A172 (cell line): ENCODE data around the gene TMEM201. TPM values are rescaled to one million over a fixed set of nuclear protein-coding genes. Genes with fewer than 3 reads are reported as not detected.

Experiments
- DNase-seq: peaks from one replicate; pipeline ENCODE4 v3.0.0-alpha.2; 2015; ENCODE audit warnings: low spot score
- total RNA-seq: library from RNA; depleted of rRNA; stranded (reverse); fragments of >200 nt; shearing (Covaris generic); gene quantifications from 2 replicates; pipeline ENCODE4 v1.2.3, GENCODE V29; 2014

Gene TMEM201
- total RNA-seq, 1 experiment from 2014 or later = 8.9 TPM

DNA sequence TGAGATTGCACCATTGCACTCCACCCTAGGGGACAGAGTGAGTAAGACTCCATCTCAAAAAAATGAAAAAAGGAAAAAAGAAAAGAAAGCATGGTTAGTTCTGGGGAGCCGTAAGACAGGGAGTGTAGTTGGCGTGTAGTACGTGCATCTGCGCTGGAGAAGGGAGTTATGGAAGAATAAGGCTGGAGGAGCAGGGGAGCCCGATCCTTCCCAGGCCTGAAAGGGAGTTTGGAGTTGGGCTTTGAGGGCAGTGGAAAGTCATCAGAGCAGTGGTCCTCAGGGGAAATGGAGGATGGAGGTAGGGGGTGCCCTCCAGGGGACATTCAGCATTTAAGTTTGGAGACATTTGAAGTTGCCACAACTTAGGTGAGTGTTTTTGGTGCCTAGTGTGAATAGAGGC, 11.3 kb upstream of the TMEM201 start:
- no peak for DNase-seq

GRCh38 chr1:9580942-9581341, 7.8 kb upstream of the TMEM201 start:
- DNase-seq = no peak

DNA sequence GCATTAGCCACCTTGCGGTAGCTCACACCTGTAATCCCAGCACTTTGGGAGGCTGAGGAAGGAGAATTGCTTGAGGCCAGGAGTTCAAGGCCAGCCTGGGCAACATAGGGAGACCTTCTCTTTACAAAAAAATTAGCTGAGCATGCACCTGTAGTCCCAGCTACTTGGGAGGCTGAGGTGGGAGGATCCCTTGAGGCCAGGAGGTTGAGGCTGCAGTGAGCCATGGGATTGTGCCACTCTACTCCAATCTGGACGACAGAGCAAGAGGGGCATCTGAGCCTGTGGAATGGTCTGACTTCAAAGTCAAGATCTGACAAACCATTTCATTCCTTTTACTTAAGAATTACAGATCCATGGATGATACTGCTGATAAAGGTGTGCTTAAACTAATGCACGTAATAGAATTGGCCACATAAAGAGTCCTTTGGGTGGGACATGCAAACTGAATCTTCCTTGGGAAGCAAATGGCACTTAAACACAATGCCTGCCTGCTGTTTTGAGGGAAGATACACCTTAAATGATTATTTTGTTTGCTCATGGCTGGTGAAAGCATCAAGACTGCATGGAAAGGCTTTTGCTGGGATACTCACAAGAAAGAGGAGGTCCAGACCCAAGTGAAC, 2.5 kb upstream of the TMEM201 start:
- no peak for DNase-seq

DNA sequence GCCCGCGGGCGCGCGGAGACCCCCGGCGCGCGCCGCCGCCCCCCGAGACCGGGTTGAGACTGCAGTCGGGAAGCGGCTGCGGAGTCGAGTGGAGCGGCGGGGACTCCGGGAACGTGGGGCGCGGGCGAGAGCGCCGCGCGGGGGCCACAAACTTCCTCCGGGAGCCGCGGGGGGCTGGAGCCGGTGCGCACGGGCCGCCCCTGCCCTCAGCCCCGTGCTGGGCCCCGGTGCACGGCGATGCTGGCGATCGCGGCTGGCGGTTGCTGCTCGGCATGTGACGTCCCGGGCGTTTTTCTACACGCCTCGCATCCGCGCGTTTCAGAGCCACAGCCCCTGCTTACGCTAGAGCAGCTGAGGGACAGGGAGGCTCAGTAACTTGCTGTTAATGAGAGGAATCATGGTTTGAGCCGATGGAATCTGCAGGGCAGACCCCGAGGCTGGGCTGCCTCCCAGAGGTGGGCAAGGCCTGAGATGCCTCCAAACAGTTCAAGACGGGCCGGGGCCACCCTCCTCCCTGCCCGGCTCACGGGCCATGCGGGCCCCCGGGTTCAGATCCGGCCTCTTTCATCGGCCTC, 520 bp downstream of the TMEM201 start:
- DNase-seq = no peak

DNA sequence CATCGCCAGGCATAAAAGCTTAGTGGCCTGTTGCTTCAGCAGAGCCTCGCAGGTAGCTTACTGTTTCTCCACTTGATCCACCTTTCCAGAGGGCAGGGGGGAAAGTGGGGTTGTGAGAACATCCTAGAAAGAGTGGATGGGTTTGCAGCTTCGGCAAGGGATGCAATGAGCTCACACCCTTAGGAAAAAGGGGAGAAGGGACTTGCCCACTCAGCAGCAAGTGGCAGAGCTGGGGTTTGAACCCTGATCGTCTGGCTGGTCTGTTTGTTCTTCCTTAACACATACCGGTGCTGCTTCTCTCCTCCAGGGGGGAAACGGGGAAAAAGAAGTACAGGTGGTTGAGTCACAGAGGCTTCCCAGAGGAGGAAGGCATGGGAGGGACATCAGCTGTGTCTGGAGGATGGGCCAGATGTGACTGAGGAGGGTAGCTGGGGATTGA, 1.0 kb downstream of the TMEM201 start:
- DNase-seq = no peak

GRCh38 chr1:9590201-9590600, 1.5 kb downstream of the TMEM201 start:
- no peak for DNase-seq

DNA sequence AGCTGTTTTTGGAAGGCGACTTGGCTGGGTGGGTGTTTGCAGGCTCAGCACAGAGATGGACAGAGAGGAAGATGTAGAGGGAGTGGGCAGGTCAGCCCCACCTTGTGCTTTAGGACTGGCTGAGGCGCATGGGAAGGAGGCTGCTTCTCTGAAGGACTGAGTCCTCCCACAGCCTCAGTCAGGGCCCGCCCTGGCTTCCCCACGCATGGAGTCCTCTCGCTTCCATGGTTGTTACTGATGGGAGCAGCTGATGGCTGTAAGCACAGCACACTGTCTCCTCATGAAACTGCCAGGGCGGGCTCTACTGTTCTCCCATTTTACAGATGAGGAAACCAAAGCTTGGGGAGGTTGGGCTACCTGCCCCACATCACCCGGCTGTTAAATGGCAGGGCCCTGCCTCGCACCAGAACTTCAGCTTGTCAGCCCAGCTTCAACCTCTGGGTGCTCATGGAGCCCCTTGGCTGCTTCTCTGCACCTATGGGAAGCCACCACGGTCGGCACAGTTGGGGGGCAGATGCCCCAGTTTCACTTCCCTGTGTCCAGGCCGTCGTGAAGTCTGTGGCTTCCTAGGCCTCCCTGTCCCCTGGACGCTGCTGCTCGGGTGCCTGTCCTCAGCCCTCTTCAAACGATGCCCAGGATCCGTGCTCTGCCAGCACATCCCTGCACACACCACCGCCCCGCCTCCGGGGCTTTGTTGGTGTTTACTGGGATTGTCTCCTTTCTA, 2.4 kb downstream of the TMEM201 start:
- DNase-seq = no peak

DNA sequence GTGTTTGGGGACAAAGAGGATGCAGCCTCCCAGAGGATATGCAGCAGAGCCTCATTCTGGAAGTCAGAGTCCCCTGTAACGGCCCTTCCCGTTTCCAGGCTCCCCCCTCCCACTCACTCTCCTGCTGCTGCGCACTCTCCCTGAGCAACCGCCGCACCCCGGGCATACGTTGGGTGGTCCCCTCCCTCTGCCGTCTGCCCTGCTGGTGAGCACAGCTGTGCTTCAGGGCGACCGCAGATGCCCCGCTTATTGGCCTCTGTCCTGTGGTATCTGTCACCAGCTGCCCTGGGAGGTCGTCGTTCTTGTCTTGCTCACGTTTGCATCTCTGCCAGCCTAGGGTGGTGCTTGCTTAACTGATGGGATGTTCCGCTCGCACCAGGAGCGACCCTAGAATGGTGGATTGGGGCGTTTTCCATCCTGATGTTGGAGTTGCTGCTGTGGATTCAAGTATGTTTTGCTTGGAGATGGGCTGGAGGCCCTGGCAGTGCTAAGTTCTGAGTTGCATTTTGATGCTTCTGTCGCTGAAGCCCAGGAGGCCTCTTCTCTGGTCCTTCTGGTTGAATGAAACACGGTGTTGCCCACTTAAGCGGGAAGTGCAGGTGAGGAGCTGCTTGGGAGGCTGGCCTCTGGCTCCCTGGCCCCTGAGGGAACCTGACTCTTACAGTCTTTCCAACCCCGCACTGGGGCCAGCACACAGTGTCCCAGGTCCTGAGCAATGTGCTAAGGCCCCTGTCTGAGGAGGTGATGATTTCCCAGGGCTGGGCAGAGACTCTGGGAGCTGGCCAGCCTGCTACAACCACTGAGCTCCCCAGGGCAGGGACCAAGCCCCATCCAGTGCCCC, 3.2 kb downstream of the TMEM201 start:
- no peak for DNase-seq

GRCh38 chr1:9592510-9593075, 3.9 kb downstream of the TMEM201 start:
- no peak for DNase-seq

DNA sequence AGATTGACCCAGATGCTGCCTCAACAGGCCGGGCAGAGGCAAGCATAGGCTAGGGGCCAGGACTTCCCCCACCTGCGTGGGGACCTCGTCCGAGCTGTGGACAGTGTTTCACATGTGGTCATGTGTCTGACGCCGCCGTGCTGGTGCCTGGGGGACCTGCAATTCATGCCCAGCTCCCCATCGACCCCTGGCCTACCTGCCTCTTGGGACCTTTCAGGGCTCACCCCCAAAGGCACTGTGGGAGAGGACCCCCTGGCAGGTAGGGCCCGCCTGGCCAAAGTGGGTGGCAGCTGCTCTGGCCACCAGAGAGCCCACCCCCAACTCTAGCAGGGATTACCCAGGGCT, 4.4 kb downstream of the TMEM201 start:
- no peak for DNase-seq

- peak; percentile 69 for DNase-seq
Observed at GRCh38 chr1:9593492-9594465, 5.1 kb downstream of the TMEM201 start.

DNA sequence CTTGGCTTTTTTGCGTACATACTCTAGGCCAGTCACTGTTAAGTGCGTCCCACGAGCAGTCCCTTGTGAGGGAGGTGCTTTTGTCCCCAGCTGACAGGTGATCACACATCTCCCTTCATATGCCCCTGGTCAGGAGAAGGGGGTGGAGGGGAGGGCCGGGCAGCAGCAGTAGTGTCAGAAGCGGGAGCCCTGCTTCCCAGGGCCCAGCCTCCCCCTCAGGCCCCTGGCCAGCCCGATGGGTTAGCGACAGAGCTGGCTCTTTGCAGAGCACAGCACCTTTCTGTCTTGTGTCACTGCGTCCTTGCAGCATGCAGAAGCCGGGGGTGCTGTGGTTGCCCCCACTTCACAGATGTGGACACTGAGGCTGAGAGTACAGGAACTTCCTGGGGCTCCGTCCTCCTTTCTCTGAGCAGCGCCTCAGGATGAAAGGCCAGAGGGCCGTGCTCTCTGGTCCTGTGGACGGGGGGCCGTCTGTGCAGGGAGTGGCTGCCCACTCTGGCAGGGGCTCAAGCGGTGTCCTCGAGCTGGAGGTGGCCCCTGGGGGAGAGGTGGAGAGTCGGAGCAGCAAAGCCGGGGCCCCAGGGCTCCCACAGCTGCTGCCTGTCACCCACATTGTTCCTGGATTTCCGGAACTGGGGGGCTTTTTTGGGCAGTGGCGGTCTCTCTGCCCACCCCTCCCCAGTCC, 5.9 kb downstream of the TMEM201 start:
- DNase-seq = no peak

GRCh38 chr1:9595156-9595967, 6.7 kb downstream of the TMEM201 start:
- no peak for DNase-seq

- no peak for DNase-seq
Observed at GRCh38 chr1:9595968-9596340, 7.2 kb downstream of the TMEM201 start.

- DNase-seq = no peak
Observed at GRCh38 chr1:9596415-9597123, 7.9 kb downstream of the TMEM201 start.

- DNase-seq = no peak
Observed at GRCh38 chr1:9597361-9598315, 8.9 kb downstream of the TMEM201 start.

GRCh38 chr1:9598316-9598700, 9.6 kb downstream of the TMEM201 start:
- no peak for DNase-seq

GRCh38 chr1:9599741-9600140, 11.0 kb downstream of the TMEM201 start:
- DNase-seq = no peak
